ENCODE results near the gene TSGA10IP. TPM values are rescaled to one million over a fixed set of nuclear protein-coding genes. Genes with fewer than 3 reads are reported as not detected.

TSGA10IP gene
- total and polyA plus RNA-seq, 10 of the 15 experiments (the other 5 are each of a cell fraction or from before 2014, with no cell fraction given), result not detected

- no peak for TF ChIP-seq PML (IDR thresholded peaks at IDR 0.05; ENCODE audit: low read length)
- TF ChIP-seq KAT2A (conservative IDR thresholded peaks at IDR 0.05; ENCODE audit: control insufficient read depth, low read depth, low read length), result no peak
- no peak for TF ChIP-seq BCL3 (IDR thresholded peaks at IDR 0.05; ENCODE audit: borderline replicate concordance, insufficient read depth, low read depth, low read length, poor library complexity, severe bottlenecking)
- TF ChIP-seq NFYA (IDR thresholded peaks at IDR 0.05; ENCODE audit: borderline replicate concordance, low read depth, low read length), result no peak
Observed at GRCh38 chr11:65897020-65897471, 48.2 kb upstream of the TSGA10IP start (continued).

- CTCF ChIA-PET, result interaction anchor here (0.9 to 6.5 kb wide), 6 partner anchors 9 to 146 kb away, joined by 4 to 67 read pairs (median 9); partner anchors contain the start of genes CCDC85B, FIBP and MUS81
- peak overlapping the region; percentile 3 for H3K9ac ChIP-seq (ENCODE audit: control insufficient read depth, insufficient read depth, low read length)
- SMC1A ChIA-PET (ENCODE audit: uncharacterized antibody, unreplicated experiment), result interaction anchor here (0.9 to 5.6 kb wide), 9 partner anchors 7 to 186 kb away, joined by 3 to 47 read pairs (median 3); partner anchors contain the start of genes CCDC85B, FIBP and KAT5
- in situ Hi-C loops (cut with MboI), result no loop called here
- H3K36me3 ChIP-seq (ENCODE audit: control insufficient read depth in 2 of 2, insufficient read depth in 2 of 2, low read length in 1 of 2), result no peaks in the 10 kb centered on the region
- no peaks in the 10 kb centered on the region; a peak in 1 of 4 replicates for H3K27me3 ChIP-seq (replicated peaks in 1 of 2; ENCODE audit: control insufficient read depth in 2 of 2, insufficient read depth in 2 of 2, low read length in 1 of 2)
- no peak for TF ChIP-seq IRF3 (IDR thresholded peaks at IDR 0.05)
- no peak for TF ChIP-seq YY1 (IDR thresholded peaks at IDR 0.05; ENCODE audit: low read depth, low read length)
- no peak for TF ChIP-seq BCL11A (IDR thresholded peaks at IDR 0.05; ENCODE audit: low read depth, low read length)
- 0 out of 2 replicates have a peak, but pooled peaks have one; percentile 25 for TF ChIP-seq NBN (IDR thresholded peaks at IDR 0.05)
- no peak for TF ChIP-seq ESRRA (IDR thresholded peaks at IDR 0.05; ENCODE audit: low read length)
- no peak for TF ChIP-seq RBBP5 (conservative IDR thresholded peaks at IDR 0.05)
- TF ChIP-seq CBX5 (IDR thresholded peaks at IDR 0.05; ENCODE audit: low read depth), result no peak
- no peak for TF ChIP-seq ELK1 (IDR thresholded peaks at IDR 0.05; ENCODE audit: low read depth, low read length)
- TF ChIP-seq IRF4 (IDR thresholded peaks at IDR 0.05; ENCODE audit: low read depth, low read length), result no peak
- TF ChIP-seq IKZF2 (IDR thresholded peaks at IDR 0.05), result no peak; a peak in 1 of 4 replicates
- TF ChIP-seq POLR2A (IDR thresholded peaks at IDR 0.05; ENCODE audit: low read depth, low read length), result peak; percentile 48; the same call in 1 of the 2 replicates
- TF ChIP-seq POU2F2 (IDR thresholded peaks at IDR 0.05; ENCODE audit: borderline replicate concordance, low read depth, low read length), result 0 out of 3 replicates have a peak, but pooled peaks have one; percentile 9
- H3K4me2 ChIP-seq (ENCODE audit: control insufficient read depth, insufficient read depth), result peak overlapping the region; percentile 86
- peaks cover 15% of the 10 kb centered on the region for H3K79me2 ChIP-seq (ENCODE audit: control insufficient read depth, insufficient read depth, low read length)
- H3K27ac ChIP-seq (ENCODE audit: control insufficient read depth, insufficient read depth), result no peak overlapping the region
- RAD21 ChIA-PET (ENCODE audit: unreplicated experiment), result interaction anchor here (0.8 to 1.8 kb wide), 7 partner anchors 10 to 119 kb away, joined by 3 to 20 read pairs (median 5); partner anchors contain the start of genes AP5B1, CCDC85B, FIBP and MUS81
- FAIRE-seq (no peak), ATAC-seq (no peak), DNase-seq (ENCODE audit: low read depth, low spot score) (no peak)
- H2AFZ ChIP-seq (ENCODE audit: control insufficient read depth, low read depth, low read length), result peak overlapping the region; percentile 58
- H3K9me3 ChIP-seq (replicated peaks; ENCODE audit: control insufficient read depth, insufficient read depth, low read length), result no peaks in the 10 kb centered on the region
- no peaks in the 10 kb centered on the region for H4K20me1 ChIP-seq (ENCODE audit: control insufficient read depth, insufficient read depth)
- peak overlapping the region; percentile 84 for H3K4me3 ChIP-seq
- no TSS peak for BruUV-seq (replicated peaks)
- POLR2A ChIA-PET, result interaction anchor here (0.5 to 3.6 kb wide), 9 partner anchors 10 to 238 kb away, joined by 4 to 62 read pairs (median 6); partner anchors contain the start of genes CCDC85B, FIBP and MUS81
- H3K4me1 ChIP-seq (ENCODE audit: control insufficient read depth, insufficient read depth, low read length), result peaks cover 12% of the 10 kb centered on the region; the same call in 1 of the 2 replicates
- intact Hi-C loops (cut with micrococcal nuclease; ENCODE audit: unreplicated experiment), result loop anchor here (10.0 kb wide), 1 partner anchor 236 kb away; no protein-coding TSS in a partner anchor
- 21% methylated on average over 27 of the region's 28 CpGs for WGBS (ENCODE audit: insufficient coverage, insufficient replicate concordance, low lambda C conversion rate, missing lambda C conversion rate)
Observed at GRCh38 chr11:65898656-65899355, 46.5 kb upstream of the TSGA10IP start.
